GM23338 (cell line): ENCODE measurements around the gene DNAH6. TPM values are rescaled to one million over a fixed set of nuclear protein-coding genes. Genes with fewer than 3 reads are reported as not detected.

Experiments
- ATAC-seq: fragments of 200-7000 bp; cut with Tn5 transposase; 3 replicates; pipeline ENCODE4 v1.9.1; 2020
- DNase-seq: peaks from one replicate; pipeline ENCODE4 v3.0.0-alpha.2; 2015; ENCODE audit warnings: low spot score
- H2AFZ ChIP-seq: fragments of 200-600 bp; sonication (generic); 2 replicates; pipeline ENCODE4 v1.8.0; 2016; ENCODE audit warnings: antibody characterized with exemption, mild to moderate bottlenecking, moderate library complexity
- H3F3A ChIP-seq: fragments of 200-600 bp; sonication (generic); replicated peaks from 2 replicates; pipeline ENCODE4 v1.8.0; 2017; ENCODE audit warnings: antibody characterized with exemption, mixed run types, low read depth
- H3K27ac ChIP-seq: fragments of 200-600 bp; sonication (generic); 2 replicates; pipeline ENCODE4 v1.6.1; 2016; ENCODE audit warnings: low read depth
- H3K27me3 ChIP-seq: fragments of 200-600 bp; sonication (generic); 2 replicates; pipeline ENCODE4 v1.8.0; 2016; ENCODE audit warnings: mild to moderate bottlenecking, mixed run types, moderate library complexity; ENCODE audit not compliant: insufficient read depth
- H3K36me3 ChIP-seq: fragments of 200-600 bp; sonication (generic); 2 replicates; pipeline ENCODE4 v1.8.0; 2016; ENCODE audit warnings: mild to moderate bottlenecking; ENCODE audit not compliant: insufficient read depth
- H3K4me1 ChIP-seq: fragments of 200-600 bp; sonication (generic); 2 replicates; pipeline ENCODE4 v1.8.0; 2016; ENCODE audit warnings: mild to moderate bottlenecking, moderate library complexity; ENCODE audit not compliant: insufficient read depth
- H3K4me2 ChIP-seq: fragments of 200-600 bp; sonication (generic); 2 replicates; pipeline ENCODE4 v1.7.1; 2017; ENCODE audit warnings: mixed run types
- H3K4me3 ChIP-seq: fragments of 200-600 bp; sonication (generic); 2 replicates; pipeline ENCODE4 v1.6.1; 2016; ENCODE audit warnings: mixed run types
- H3K79me2 ChIP-seq: fragments of 200-600 bp; sonication (generic); replicated peaks from 2 replicates; pipeline ENCODE4 v1.8.0; 2017; ENCODE audit warnings: mild to moderate bottlenecking; ENCODE audit not compliant: insufficient read depth
- H3K9me2 ChIP-seq: fragments of 200-600 bp; sonication (generic); 2 replicates; pipeline ENCODE4 v1.8.0; 2017; ENCODE audit not compliant: insufficient read depth
- H4K20me1 ChIP-seq: fragments of 200-600 bp; sonication (generic); replicated peaks from 2 replicates; pipeline ENCODE4 v1.8.0; 2017; ENCODE audit warnings: mild to moderate bottlenecking; ENCODE audit not compliant: insufficient read depth
- H3K27ac Mint-ChIP-seq: 2 replicates; pipeline ENCODE4 v1.8.0; 2020; ENCODE audit warnings: inconsistent platforms, mild to moderate bottlenecking, moderate library complexity, mixed read lengths
- H3K27me3 Mint-ChIP-seq: 3 replicates; pipeline ENCODE4 v1.8.0; 2022; ENCODE audit warnings: low read depth, mild to moderate bottlenecking, moderate library complexity, mixed read lengths, inconsistent platforms; ENCODE audit not compliant: insufficient read depth, poor library complexity
- H3K36me3 Mint-ChIP-seq: 3 replicates; pipeline ENCODE4 v1.8.0; 2021; ENCODE audit warnings: low read depth, mild to moderate bottlenecking, inconsistent platforms, moderate library complexity, mixed read lengths
- H3K4me1 Mint-ChIP-seq: 3 replicates; pipeline ENCODE4 v1.8.0; 2020; ENCODE audit warnings: mild to moderate bottlenecking, inconsistent platforms, mixed read lengths
- H3K4me3 Mint-ChIP-seq: 3 replicates; pipeline ENCODE4 v1.8.0; 2021; ENCODE audit warnings: moderate library complexity, mild to moderate bottlenecking, inconsistent platforms, mixed read lengths
- H3K9me3 Mint-ChIP-seq: 3 replicates; pipeline ENCODE4 v1.8.0; 2020; ENCODE audit warnings: moderate library complexity, mild to moderate bottlenecking, inconsistent platforms, mixed read lengths
- CREB1 ChIP-seq: fragments of 250-450 bp; sonication (Bioruptor Pico); IDR thresholded peaks from 2 replicates; pipeline ENCODE4 v1.5.0; 2020; ENCODE audit warnings: low read depth, mild to moderate bottlenecking, moderate library complexity
- CTCF ChIP-seq, 2 experiments: fragments of 200-600 bp in 1 of 2; sonication (generic) in 1 of 2; conservative IDR thresholded peaks; 2 replicates each; pipeline versions ENCODE4 v1.5.1 to v1.6.1; 2016 to 2017; ENCODE audit warnings: antibody characterized with exemption in 2 of 2, low read depth in 2 of 2, mild to moderate bottlenecking in 2 of 2, moderate library complexity in 1 of 2
- EZH2phosphoT487 ChIP-seq: fragments of 200-600 bp; sonication (generic); IDR thresholded peaks from one replicate; pipeline ENCODE4 v1.8.1; 2018; ENCODE audit warnings: antibody characterized with exemption; ENCODE audit not compliant: unreplicated experiment
- JUNB ChIP-seq: IDR thresholded peaks from one replicate; pipeline ENCODE4 v1.6.1; 2016; ENCODE audit warnings: antibody characterized with exemption; ENCODE audit not compliant: unreplicated experiment
- POLR2AphosphoS5 ChIP-seq: IDR thresholded peaks from 2 replicates; pipeline ENCODE4 v1.6.1; 2016; ENCODE audit warnings: antibody characterized with exemption, low read depth
- REST ChIP-seq: IDR thresholded peaks from one replicate; pipeline ENCODE4 v1.6.1; 2018; ENCODE audit warnings: antibody characterized with exemption; ENCODE audit not compliant: unreplicated experiment
- ZNF114 ChIP-seq: fragments of 250-450 bp; sonication (Bioruptor Pico); IDR thresholded peaks from 2 replicates; pipeline ENCODE4 v1.5.0; 2020; ENCODE audit warnings: mild to moderate bottlenecking, moderate library complexity
- polyA plus RNA-seq: library from polyadenylated mRNA; unstranded; fragments of >200 nt; fragmentation: Nextera tagmentation; extraction: Ambion mirVana; gene quantifications from 2 replicates; pipeline ENCODE4 v1.2.1, GENCODE V29; 2016
- total RNA-seq: library from RNA; depleted of rRNA; stranded (reverse); fragments of >200 nt; shearing (Covaris generic); gene quantifications from 2 replicates; pipeline ENCODE4 v1.2.3, GENCODE V29; 2014
- TF ChIP-seq, protein P1 (sequence below): IDR thresholded peaks from 2 replicates; pipeline ENCODE4 v1.6.1; 2016; ENCODE audit warnings: antibody characterized with exemption

DNAH6 gene
- total and polyA plus RNA-seq, 2 experiments from 2014 or later: 0.27 to 0.31 TPM

- H3K9me3 Mint-ChIP-seq: peaks cover 16% of the 10 kb centered on the region
- no peak for DNase-seq
Observed at GRCh38 chr2:84833481-84834150, 317.3 kb downstream of the DNAH6 start.

DNA sequence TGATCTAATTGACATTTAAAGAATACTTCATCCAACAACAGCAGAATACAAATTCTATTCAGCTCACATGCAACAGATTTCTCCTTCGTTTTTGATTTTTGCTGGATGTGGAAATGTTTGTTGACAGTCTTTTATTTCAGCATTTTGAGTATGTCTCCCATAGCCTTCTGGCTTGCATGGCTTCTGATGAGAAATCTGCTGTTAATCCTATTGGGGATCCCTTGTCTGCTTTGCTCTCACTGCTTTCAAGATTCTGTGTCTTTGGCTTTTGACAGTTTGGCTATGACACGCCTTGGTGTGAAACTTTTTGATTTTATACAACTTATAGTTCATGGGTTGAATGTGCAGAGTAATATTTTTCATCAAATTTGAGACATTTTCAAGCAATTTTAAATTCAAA, 319.9 kb downstream of the DNAH6 start:
- H3K4me1 ChIP-seq: 0 out of 2 replicates have a peak, but pooled peaks cover 5% of the 10 kb centered on the region
- Mint-ChIP-seq H3K27me3 (no peaks in the 10 kb centered on the region), H3K36me3 (peaks cover 20% of the 10 kb centered on the region; the same call in 2 of the 3 replicates), H3K4me3 (no peak overlapping the region), H3K9me3 (peaks cover 16% of the 10 kb centered on the region), H3K4me1 (peaks cover 25% of the 10 kb centered on the region), H3K27ac (no peak overlapping the region)
- DNase-seq: no peak
- no peaks in the 10 kb centered on the region for H3K27me3 ChIP-seq
- H3K9me2 ChIP-seq: no peaks in the 10 kb centered on the region
- no peak overlapping the region for H3K4me3 ChIP-seq
- H4K20me1 ChIP-seq: no peaks in the 10 kb centered on the region
- no peak overlapping the region for H2AFZ ChIP-seq
- no peaks in the 10 kb centered on the region for H3F3A ChIP-seq
- H3K79me2 ChIP-seq: no peaks in the 10 kb centered on the region
- no peak overlapping the region for H3K4me2 ChIP-seq
- H3K27ac ChIP-seq: no peak overlapping the region
- H3K36me3 ChIP-seq: no peaks in the 10 kb centered on the region; the same call in none of the 2 replicates
- ATAC-seq: no peak
- no peak for TF ChIP-seq ZNF114 (CRISPR knock-in tag)
- no peak for TF ChIP-seq REST
- TF ChIP-seq, protein P1, sequence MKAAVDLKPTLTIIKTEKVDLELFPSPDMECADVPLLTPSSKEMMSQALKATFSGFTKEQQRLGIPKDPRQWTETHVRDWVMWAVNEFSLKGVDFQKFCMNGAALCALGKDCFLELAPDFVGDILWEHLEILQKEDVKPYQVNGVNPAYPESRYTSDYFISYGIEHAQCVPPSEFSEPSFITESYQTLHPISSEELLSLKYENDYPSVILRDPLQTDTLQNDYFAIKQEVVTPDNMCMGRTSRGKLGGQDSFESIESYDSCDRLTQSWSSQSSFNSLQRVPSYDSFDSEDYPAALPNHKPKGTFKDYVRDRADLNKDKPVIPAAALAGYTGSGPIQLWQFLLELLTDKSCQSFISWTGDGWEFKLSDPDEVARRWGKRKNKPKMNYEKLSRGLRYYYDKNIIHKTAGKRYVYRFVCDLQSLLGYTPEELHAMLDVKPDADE: no peak
- no peak for TF ChIP-seq JUNB
- no peak for TF ChIP-seq CTCF (conservative IDR thresholded peaks at IDR 0.05; ENCODE audit: low read depth in 2 of 2)
- TF ChIP-seq CREB1 (CRISPR knock-in tag): no peak
- TF ChIP-seq EZH2phosphoT487: no peak
- TF ChIP-seq POLR2AphosphoS5: no peak

More at GRCh38 chr2:84833481-84834150, 317.3 kb downstream of the DNAH6 start:
- H3K4me3 ChIP-seq: no peak overlapping the region
- no peaks in the 10 kb centered on the region for H3K9me2 ChIP-seq
- peaks cover 19% of the 10 kb centered on the region; the same call in 2 of the 3 replicates for H3K36me3 Mint-ChIP-seq
- ATAC-seq: no peak
- no peaks in the 10 kb centered on the region for H3F3A ChIP-seq
- no peak overlapping the region for H2AFZ ChIP-seq
- H4K20me1 ChIP-seq: no peaks in the 10 kb centered on the region
- H3K4me1 ChIP-seq: 0 out of 2 replicates have a peak, but pooled peaks cover 5% of the 10 kb centered on the region
- no peak overlapping the region for H3K27ac Mint-ChIP-seq
- no peaks in the 10 kb centered on the region; the same call in none of the 2 replicates for H3K36me3 ChIP-seq
- no peak overlapping the region for H3K27ac ChIP-seq
- H3K4me3 Mint-ChIP-seq: no peak overlapping the region
- H3K27me3 ChIP-seq: no peaks in the 10 kb centered on the region
- no peaks in the 10 kb centered on the region for H3K79me2 ChIP-seq
- H3K4me1 Mint-ChIP-seq: peaks cover 17% of the 10 kb centered on the region
- H3K27me3 Mint-ChIP-seq: no peaks in the 10 kb centered on the region
- TF ChIP-seq REST: no peak
- no peak overlapping the region for H3K4me2 ChIP-seq
